NB4 (cell line): ENCODE results near the gene GPR68.
"Not testable (repeated sequence)": the region's sequence is repeated elsewhere in the genome, so short reads cannot be mapped to it uniquely, and the experiment has no call there.

Experiments
- DNase-seq: peaks from one replicate; pipeline ENCODE4 v3.0.0; 2010; ENCODE audit warnings: low read depth
- H3K4me3 ChIP-seq: one replicate; pipeline ENCODE4 v1.5.1; 2011; ENCODE audit warnings: mild to moderate bottlenecking, low read depth, low read length, moderate library complexity
- CTCF ChIP-seq: IDR thresholded peaks from one replicate; pipeline ENCODE4 v1.5.1; 2012; ENCODE audit warnings: low read depth, low read length
- MAX ChIP-seq: IDR thresholded peaks from 2 replicates; pipeline ENCODE4 v1.6.1; 2011; ENCODE audit warnings: low read depth, low read length
- MYC ChIP-seq: IDR thresholded peaks from 2 replicates; pipeline ENCODE4 v1.6.1; 2011; ENCODE audit warnings: low read depth, low read length
- POLR2A ChIP-seq: IDR thresholded peaks from 2 replicates; pipeline ENCODE4 v1.6.1; 2011; ENCODE audit warnings: mild to moderate bottlenecking; ENCODE audit not compliant: insufficient read length; ENCODE audit errors: extremely low read depth

Gene GPR68

DNA sequence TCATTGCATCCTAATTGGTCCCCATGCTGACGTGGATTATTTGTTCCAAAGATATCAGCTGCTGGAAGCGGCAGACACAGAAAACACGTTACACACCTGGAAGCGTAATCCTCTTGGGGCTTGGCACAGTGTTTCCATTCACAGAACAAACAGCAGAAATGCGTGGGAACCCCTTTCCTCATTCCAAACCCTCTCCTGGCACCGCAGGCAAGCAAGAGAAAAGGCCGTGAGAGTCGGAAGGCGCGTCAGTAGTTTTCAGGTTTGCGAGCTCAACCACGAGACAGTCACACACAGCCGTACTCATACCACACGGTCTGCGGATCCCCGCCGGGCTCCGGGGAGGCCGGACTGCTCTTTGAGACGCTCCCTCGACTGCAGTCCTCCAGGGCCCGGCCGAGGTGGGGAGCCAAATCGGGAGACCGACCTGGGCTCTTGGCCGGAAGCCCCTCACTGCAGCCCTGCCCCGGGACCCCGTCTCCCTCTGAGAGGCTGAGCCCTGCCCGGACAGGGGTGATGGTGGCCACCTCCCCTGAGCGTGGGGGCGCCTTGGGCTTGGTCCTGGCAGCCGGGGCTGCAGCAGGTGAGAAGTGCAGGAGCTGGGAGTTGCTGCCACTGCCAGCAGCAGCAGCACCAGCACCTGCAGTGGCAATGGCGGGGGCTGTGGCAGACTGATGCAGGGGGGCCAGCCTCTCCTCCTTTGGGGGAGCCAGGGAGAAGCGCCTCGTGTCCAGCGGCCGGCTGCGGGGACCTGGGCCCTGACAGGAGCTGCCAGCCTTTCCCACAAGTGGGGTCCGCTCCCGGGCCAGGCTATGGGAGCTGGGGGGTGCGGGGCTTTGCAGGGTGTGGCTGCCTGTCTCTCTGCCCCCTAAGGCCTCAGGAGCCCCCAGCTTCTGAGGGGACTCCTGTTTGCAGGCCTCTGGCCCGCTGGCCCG, 28.1 kb upstream of the GPR68 start:
- no peak for TF ChIP-seq MYC
- TF ChIP-seq POLR2A, result no peak
- H3K4me3 ChIP-seq, result no peak overlapping the region
- DNase-seq, result no peak

GRCh38 chr14:91271639-91272038, 27.1 kb upstream of the GPR68 start:
- H3K4me3 ChIP-seq, result no peak overlapping the region
- no peak for TF ChIP-seq POLR2A
- TF ChIP-seq MYC, result no peak
- no peak for DNase-seq

- no peak for DNase-seq
- no peak overlapping the region for H3K4me3 ChIP-seq
- TF ChIP-seq MAX (no peak), MYC (no peak), POLR2A (no peak), CTCF (no peak)
Measured at GRCh38 chr14:91270619-91271018, 26.1 kb upstream of the GPR68 start.

DNA sequence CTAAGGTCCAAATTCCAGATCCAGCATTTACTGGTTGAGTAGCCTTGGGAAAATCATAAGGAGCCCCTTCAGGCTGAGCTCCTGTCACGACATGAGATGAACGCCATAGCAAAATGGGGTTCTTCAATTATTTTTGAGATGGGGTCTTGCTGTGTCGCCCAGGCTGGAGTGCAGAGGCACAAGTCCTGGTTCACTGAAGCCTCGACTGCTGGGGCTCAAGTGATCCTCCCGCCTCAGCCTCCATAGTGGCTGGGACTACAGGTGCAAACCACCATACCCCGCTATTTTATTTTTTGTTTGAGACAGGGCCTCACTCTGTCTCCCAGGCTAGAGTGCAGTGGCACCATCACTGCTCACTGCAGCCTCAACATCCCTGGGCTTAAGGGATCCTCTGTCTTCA, 25.7 kb upstream of the GPR68 start:
- H3K4me3 ChIP-seq, result no peak overlapping the region
- no peak for DNase-seq
- TF ChIP-seq CTCF, result no peak
- no peak for TF ChIP-seq MAX
- TF ChIP-seq MYC, result no peak
- TF ChIP-seq POLR2A, result no peak

GRCh38 chr14:91269076-91269991, 24.8 kb upstream of the GPR68 start:
- H3K4me3 ChIP-seq, result no peak overlapping the region
- no peak for DNase-seq
- TF ChIP-seq MAX (no peak), MYC (no peak), POLR2A (no peak), CTCF (no peak)

GRCh38 chr14:91267965-91268437, 23.5 kb upstream of the GPR68 start:
- no peak for TF ChIP-seq POLR2A
- TF ChIP-seq MAX, result no peak
- DNase-seq, result no peak
- no peak overlapping the region for H3K4me3 ChIP-seq

DNA sequence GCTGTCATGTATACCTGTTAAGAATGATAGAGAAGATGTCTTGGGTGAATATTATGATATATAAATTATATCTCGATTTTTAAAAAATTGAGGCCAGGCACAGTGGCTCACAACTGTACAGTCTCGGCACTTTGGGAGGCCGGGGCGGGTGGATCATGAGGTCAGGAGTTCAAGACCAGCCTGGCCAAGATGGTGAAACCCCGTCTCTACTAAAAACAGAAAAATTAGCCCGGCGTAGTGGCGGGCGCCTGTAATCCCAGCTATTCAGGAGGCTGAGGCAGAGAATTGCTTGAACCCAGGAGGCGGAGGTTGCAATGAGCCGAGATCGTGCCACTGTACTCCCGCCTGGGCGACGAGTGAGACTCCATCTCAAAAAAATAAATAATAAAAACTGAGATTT, 21.8 kb upstream of the GPR68 start:
- H3K4me3 ChIP-seq, DNase-seq: not testable (repeated sequence)
